GM12873 (cell line): Measurements from ENCODE around the gene CSNK1G2.

Experiments used
- CTCF ChIP-seq: IDR thresholded peaks from 2 replicates; pipeline ENCODE4 v1.5.1; 2012; ENCODE audit warnings: low read depth, mild to moderate bottlenecking, moderate library complexity, low read length, control low read depth; ENCODE audit not compliant: insufficient read depth; ENCODE audit errors: missing control alignments

The CSNK1G2 gene

GRCh38 chr19:1979642-1980041, 38.7 kb downstream of the CSNK1G2 start:
- TF ChIP-seq CTCF: no peak

GRCh38 chr19:1980091-1980808, 39.3 kb downstream of the CSNK1G2 start:
- TF ChIP-seq CTCF: no peak

- no peak for TF ChIP-seq CTCF
Observed at GRCh38 chr19:1980809-1981181, 39.8 kb downstream of the CSNK1G2 start.

GRCh38 chr19:1981253-1981652, 40.3 kb downstream of the CSNK1G2 start:
- TF ChIP-seq CTCF: no peak

GRCh38 chr19:1984357-1984756, 43.4 kb downstream of the CSNK1G2 start:
- no peak for TF ChIP-seq CTCF

GRCh38 chr19:1985588-1986356, 44.8 kb downstream of the CSNK1G2 start:
- TF ChIP-seq CTCF: no peak

GRCh38 chr19:1986357-1987162, 45.6 kb downstream of the CSNK1G2 start:
- no peak for TF ChIP-seq CTCF
